ENCODE measurements around the gene PIAS1.

The PIAS1 gene

GRCh38 chr15:68073576-68074288, 19.6 kb downstream of the PIAS1 start:
- DNase-seq: no peak

DNA sequence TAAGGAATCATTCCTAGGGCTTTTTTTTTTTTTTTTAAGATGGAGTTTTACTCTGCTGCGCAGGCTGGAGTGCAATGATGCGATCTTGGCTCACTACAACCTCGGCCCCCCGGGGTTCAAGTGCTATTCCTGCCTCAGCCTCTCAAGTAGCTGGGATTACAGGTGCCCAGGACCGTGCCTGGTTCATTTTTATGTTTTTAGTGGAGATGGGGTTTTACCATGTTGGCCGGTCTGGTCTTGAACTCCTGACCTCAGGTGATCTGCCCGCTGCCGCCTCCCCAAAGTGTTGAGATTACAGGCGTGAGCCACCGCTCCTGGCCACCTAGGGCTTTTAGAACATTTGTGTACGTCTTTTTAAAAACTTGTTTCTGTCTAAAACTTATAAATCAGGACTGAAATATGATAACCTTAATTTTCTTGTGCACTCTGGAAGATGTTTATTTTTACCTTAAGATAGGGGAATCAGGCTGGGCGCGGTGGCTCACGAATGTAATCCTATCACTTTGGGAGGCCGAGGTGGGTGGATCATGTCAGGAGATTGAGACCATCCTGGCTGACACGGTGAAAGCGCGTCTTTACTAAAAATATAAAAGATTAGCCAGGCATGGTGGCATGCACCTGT, 21.8 kb downstream of the PIAS1 start:
- DNase-seq: no peak

DNA sequence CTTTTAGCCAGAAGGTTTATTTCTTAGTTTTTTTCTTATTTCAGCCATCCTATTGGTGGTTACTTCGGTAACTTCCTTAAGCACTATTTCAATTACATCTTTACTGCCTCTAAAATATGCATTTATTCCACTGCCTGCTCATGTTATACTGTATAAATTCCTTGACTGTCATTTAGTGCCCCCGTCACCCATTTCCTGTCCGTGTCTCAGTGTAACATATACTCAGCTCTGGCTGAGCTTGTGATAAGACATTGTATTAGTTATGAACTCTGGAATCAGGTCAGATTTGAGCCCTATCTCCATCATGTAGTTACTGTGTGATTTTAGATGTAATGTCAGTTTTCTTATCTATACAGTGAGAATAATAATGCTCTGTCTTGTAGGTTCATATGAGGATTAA, 24.2 kb downstream of the PIAS1 start:
- DNase-seq: no peak

- no peak for DNase-seq
Observed at GRCh38 chr15:68080334-68080733, 26.2 kb downstream of the PIAS1 start.

DNA sequence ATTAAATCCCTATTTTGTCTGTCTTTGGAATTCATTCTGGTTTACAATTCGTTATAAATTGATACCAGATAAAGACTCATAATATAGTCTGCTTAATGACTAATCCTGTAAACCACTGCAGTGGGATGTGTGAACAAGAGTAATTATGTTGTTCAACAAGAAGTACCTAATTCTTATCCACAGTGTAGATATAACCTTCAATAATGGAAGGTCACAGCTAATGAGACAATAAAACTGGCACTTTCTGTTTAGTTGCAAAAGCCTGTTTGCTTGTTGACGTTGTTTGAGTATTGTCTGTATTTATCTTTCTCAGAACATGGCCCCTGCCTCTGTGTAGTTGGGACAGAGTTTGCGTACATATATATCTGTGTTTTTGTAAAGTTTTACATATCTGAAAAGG, 26.7 kb downstream of the PIAS1 start:
- no peak for DNase-seq

DNA sequence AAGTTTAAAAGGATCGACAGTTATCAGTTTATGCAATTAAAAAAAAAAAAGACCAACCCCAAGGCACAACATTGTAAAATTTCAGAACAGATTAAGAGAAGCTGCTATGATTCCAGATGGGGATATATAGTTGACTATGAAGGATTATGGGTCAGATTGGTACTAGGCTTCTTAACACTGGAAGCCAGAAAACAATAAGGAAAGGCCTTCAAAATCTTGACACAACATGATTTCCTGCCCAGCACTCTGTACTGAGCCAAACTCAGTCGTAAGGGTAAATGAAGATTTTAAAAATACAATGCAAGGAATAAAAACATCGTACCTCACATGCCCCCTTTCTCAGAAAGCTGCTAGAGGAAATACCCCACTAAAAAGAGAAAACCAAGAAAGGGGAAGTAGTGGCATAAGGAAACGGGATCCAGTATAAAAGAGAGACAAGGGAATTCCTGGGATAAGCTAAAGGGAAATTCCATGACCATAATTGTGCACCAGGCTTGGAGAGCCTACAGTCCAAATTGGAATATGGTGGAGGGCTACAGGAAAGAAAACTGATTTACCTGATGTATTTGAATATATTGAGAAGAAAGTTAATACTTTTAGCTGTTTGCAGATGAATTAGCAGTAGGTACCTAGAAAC, 27.9 kb downstream of the PIAS1 start:
- DNase-seq: no peak

DNA sequence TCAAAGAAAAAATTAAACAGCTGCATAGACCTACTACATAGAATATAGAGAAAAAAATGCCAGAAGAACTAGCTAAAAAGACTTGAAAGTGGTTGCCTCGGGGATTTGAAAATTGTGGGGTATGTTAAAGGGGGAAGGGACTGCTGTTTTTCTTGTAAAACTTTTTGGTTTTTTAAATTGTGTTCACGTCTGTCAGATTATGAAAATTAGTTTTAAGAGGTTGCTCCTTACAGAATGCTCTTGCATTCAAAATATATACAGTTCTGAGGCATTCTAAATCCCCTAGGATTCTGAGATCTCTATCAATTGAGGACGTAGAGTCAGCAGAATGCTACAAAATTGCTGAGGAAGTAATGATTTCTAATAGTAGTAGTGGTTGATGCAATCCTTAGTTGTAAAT, 28.6 kb downstream of the PIAS1 start:
- no peak for DNase-seq

GRCh38 chr15:68083463-68083862, 29.3 kb downstream of the PIAS1 start:
- DNase-seq: no peak

GRCh38 chr15:68085052-68085451, 30.9 kb downstream of the PIAS1 start:
- DNase-seq: no peak

DNA sequence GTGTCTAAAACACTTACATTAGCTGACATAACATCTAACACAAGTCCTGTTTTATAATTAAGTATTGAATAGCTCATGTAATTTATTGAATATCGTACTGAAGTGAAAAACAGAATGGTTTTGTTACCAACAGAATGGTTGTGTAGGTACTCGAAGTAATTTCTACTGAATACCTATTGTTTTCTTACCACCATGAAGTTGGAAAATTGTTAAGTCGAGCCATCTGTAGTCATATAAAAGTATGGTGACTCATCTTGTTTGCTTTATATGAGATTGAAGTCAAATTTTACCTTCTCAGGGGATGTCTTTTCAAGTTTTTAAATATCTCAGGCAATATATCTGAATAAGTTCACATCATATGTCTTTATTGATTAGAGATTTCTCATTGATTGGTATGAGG, 37.6 kb downstream of the PIAS1 start:
- no peak for DNase-seq

DNA sequence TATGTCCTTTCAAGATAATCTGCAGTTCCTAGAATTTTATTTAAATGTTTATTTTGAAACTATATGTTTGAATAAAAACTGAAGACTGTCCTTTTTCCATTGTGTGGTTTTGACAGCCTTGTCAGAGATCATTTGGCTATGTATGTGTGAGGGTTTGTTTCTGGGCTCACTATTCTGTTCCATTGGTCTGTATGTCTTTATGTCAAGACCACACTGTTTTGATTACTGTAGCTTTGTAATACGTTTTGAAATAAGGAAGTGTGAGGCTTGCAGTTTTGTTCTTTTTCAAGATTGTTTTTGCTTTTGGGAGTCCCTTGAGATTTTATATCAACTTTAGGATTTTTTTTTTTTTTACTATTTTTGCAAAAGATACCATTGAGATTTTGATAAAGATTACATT, 42.0 kb downstream of the PIAS1 start:
- no peak for DNase-seq

GRCh38 chr15:68097029-68097428, 42.9 kb downstream of the PIAS1 start:
- DNase-seq: no peak

DNA sequence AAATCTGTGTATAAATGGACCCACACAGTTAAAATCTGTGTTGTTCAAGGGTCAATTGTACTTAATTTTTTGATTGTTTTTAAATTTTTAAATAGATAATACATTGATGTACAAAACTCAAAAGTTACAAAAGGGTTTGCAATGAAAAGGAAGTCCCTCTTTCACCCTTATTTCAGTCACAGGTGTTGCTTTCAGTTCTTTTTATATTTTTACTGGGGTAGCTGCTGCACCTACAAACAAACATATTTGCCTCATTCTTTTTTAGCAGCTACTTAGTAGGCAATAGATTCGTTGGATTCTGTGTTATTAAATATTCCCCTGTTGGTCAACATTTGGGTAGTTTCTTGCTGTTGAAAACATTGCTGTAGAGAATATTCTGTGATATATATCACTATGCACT, 44.4 kb downstream of the PIAS1 start:
- DNase-seq: no peak

DNA sequence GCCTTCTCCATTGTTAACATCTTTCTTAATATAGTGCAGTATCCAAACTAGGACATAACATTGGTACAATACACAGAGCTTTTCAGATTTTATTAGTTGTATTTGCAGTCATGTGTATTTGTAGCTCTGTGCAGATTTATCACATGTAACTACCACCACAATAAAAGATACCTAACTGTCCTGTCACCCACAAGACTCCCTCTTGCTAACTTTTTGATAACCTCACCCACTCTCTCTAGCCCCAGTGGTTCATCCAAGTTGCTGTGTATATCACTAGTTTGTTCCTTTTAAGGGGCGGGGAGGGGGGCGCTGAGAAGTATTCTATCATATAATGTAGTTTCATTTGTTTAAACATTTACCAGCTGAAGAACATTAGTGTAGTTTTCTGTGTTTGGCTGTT, 46.1 kb downstream of the PIAS1 start:
- DNase-seq: no peak

- no peak for DNase-seq
Observed at GRCh38 chr15:68103603-68104002, 49.5 kb downstream of the PIAS1 start.

DNA sequence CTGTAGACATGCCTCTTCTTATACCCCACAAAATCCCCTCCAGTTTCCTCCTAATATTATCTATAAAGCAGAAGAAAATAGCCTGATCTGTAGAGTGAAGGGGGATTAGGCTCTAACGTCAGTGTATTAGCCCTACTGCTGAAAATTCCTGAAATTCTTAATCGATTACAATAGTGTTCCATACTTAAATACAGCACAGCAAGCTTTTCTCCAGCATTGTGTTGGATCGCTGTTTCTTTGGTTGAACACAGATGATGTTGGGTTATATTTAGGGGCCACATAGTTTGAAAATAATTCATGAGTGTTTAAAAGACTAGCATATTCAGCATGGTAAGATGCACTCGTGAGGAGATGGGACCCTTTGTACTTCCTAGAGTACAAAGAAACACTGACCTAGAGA, 52.5 kb downstream of the PIAS1 start:
- no peak for DNase-seq

DNA sequence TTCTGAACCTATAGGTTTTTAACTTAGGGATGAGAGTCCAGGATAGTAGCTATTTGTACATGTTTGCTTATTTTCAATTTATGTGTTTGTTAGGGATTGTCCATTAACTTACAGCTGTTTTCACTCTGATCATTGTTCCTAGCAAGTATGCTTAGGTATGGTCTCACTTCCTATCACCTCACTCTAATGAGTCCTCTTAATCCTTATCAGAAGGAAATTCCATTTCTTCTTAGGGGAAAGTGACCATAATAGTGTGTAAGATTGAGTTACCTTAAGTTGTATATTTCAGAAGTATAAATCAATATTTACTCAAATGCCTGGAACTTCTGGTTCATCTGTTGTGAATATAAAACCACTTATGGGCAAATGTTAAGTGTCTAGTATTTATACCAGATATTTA, 53.0 kb downstream of the PIAS1 start:
- no peak for DNase-seq

DNA sequence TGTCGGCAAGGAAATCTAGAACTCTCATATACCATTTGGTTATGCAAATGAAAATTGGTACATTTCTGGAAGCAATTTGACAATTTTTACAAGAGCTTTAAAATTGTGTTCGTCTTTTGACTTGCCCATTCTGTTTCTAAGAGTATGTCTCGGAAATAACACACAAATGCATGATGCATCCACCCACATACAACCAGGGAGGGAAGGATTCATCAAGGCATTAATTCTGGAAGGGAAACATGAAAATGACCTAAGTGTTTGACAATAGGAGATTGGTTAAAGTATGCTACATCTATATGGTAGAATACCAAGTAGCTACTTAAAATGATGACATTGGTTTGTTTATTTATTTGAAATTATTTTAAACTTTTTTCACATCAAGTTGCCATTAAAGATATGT, 58.6 kb downstream of the PIAS1 start:
- DNase-seq: no peak

- DNase-seq: no peak
Observed at GRCh38 chr15:68113273-68113672, 59.2 kb downstream of the PIAS1 start.

DNA sequence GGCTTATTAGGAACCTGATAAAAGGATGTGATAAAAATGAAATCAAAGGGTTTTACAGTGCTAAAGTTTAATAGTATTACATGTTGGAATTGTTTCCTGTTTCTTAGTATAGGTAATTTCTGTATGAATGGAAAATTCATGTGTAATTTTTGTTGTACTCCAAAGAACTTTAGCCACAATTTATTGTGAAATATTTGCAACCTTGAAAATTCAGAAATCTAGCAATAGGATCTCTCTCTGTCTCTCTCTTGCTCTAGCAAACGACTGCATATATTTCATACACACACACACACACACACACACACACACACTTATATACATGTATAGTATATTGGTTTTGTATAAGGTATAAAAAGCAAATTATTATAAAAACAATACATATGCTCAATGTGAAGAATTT, 59.6 kb downstream of the PIAS1 start:
- DNase-seq: no peak

GRCh38 chr15:68114356-68114755, 60.2 kb downstream of the PIAS1 start:
- no peak for DNase-seq

DNA sequence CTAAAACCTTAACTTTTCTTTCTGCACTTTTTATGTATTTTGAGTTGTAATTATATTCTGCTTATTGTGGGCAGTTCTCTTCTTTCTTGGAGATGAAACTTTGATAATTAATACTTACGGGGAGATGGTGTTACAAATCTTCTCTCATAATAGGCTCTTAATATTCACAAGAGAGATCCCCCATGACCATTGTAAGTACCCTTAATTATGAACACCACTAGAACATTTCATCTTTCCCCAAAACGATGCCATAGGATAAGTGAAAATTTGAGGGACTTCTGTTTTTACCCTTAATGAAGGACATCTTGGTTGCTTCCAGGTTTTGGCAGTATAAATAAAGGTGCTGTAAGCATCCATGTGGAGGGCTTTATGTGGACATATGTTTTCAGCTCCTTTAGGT, 60.7 kb downstream of the PIAS1 start:
- DNase-seq: no peak

- DNase-seq: no peak
Observed at GRCh38 chr15:68124700-68125099, 70.6 kb downstream of the PIAS1 start.

DNA sequence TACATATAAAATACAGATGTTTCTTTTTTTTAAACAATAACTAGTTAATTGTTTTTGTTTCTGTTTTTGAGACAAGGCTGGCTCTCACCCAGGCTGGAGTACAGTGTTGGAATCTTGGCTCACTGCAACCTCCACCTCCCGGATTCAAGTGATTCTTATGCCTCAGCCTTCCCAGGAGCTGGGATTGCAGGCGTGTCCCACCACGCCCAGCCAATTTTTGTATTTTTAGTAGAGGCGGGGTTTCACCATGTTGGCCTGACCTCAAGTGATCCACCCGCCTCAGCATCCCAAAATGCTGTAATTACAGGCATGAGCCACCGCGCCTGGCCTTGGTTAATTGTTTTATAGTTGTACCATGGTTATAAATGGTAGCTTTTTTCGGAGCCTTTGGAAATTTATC, 72.3 kb downstream of the PIAS1 start:
- no peak for DNase-seq

- no peak for DNase-seq
Observed at GRCh38 chr15:68129072-68129471, 75.0 kb downstream of the PIAS1 start.

All from stimulated activated CD4-positive, alpha-beta T cell treated with anti-CD3 and anti-CD28 coated beads, Interleukin-4, amount 100 ng/mL, for 24 hours (primary cell).